CD4-positive, alpha-beta T cell treated with Interleukin-17A for 1 hour (primary cell): Measurements from ENCODE around the gene CMKLR1.

ENCODE experiments used
- DNase-seq: peaks from one replicate; pipeline ENCODE4 v3.0.0-alpha.2; 2020

CMKLR1 gene

GRCh38 chr12:108338915-108339657, at the start of gene CMKLR1:
CMKLR1 (minus strand) TSS chr12:108339311; CDS start chr12:108293591, 45,720 bp downstream.
- no peak for DNase-seq

GRCh38 chr12:108387771-108388170, 48.7 kb upstream of the CMKLR1 start:
- no peak for DNase-seq

GRCh38 chr12:108386709-108387360, 47.7 kb upstream of the CMKLR1 start:
- no peak for DNase-seq

- no peak for DNase-seq
These were observed 43.3 kb upstream of the CMKLR1 start for GRCh38 chr12:108382437-108382801.

- no peak for DNase-seq
These were observed 42.8 kb upstream of the CMKLR1 start for GRCh38 chr12:108381787-108382436.

- DNase-seq = no peak
These were observed 41.3 kb upstream of the CMKLR1 start for GRCh38 chr12:108380382-108380781.

- no peak for DNase-seq
These were observed 40.7 kb upstream of the CMKLR1 start for GRCh38 chr12:108379823-108380222.

- no peak for DNase-seq
These were observed 39.8 kb upstream of the CMKLR1 start for GRCh38 chr12:108378926-108379325.

GRCh38 chr12:108377260-108377659, 38.1 kb upstream of the CMKLR1 start:
- DNase-seq = no peak

- DNase-seq = no peak
These were observed 37.0 kb upstream of the CMKLR1 start for GRCh38 chr12:108375986-108376663.

GRCh38 chr12:108374596-108375320, 35.6 kb upstream of the CMKLR1 start:
- no peak for DNase-seq

- no peak for DNase-seq
These were observed 34.0 kb upstream of the CMKLR1 start for GRCh38 chr12:108373111-108373510.

- DNase-seq = no peak
These were observed 32.8 kb upstream of the CMKLR1 start for GRCh38 chr12:108371801-108372344.

- DNase-seq = no peak
These were observed 31.3 kb upstream of the CMKLR1 start for GRCh38 chr12:108370415-108370814.

- no peak for DNase-seq
These were observed 30.8 kb upstream of the CMKLR1 start for GRCh38 chr12:108369736-108370396.

GRCh38 chr12:108368089-108368488, 29.0 kb upstream of the CMKLR1 start:
- DNase-seq = no peak

- no peak for DNase-seq
These were observed 28.3 kb upstream of the CMKLR1 start for GRCh38 chr12:108367436-108367835.

GRCh38 chr12:108365324-108365723, 26.2 kb upstream of the CMKLR1 start:
- no peak for DNase-seq

GRCh38 chr12:108364879-108365278, 25.8 kb upstream of the CMKLR1 start:
- DNase-seq = no peak

- DNase-seq = no peak
These were observed 24.5 kb upstream of the CMKLR1 start for GRCh38 chr12:108363565-108363964.

- DNase-seq = no peak
These were observed 24.1 kb upstream of the CMKLR1 start for GRCh38 chr12:108363165-108363564.

GRCh38 chr12:108361606-108362005, 22.5 kb upstream of the CMKLR1 start:
- DNase-seq = no peak
